Prostate gland (tissue), 2 donors: ENCODE measurements around the gene ALDH18A1.
"Not testable (repeated sequence)": the region's sequence is repeated elsewhere in the genome, so short reads cannot be mapped to it uniquely, and the experiment has no call there.

Experiments used
- POLR2A ChIP-seq: fragments of 450-650 bp; IDR thresholded peaks from one replicate; pipeline ENCODE4 v1.6.1; 2016; ENCODE audit warnings: antibody characterized with exemption, mild to moderate bottlenecking
- POLR2AphosphoS5 ChIP-seq: sonication (generic); formaldehyde crosslinking; IDR thresholded peaks from one replicate; pipeline ENCODE4 v1.6.1; 2017; ENCODE audit warnings: antibody characterized with exemption
- TF ChIP-seq, protein P1 (sequence below), 4 experiments: fragments of 200-600 bp in 2 of 4; fragments of 450-650 bp in 2 of 4; sonication (generic) in 2 of 4; IDR thresholded peaks; 1 replicate in 3 of 4; 2 replicates in 1 of 4; pipeline ENCODE4 v1.5.1; 2016 to 2019; ENCODE audit warnings: antibody characterized with exemption in 4 of 4, mild to moderate bottlenecking in 2 of 4, moderate library complexity in 2 of 4

DNA sequence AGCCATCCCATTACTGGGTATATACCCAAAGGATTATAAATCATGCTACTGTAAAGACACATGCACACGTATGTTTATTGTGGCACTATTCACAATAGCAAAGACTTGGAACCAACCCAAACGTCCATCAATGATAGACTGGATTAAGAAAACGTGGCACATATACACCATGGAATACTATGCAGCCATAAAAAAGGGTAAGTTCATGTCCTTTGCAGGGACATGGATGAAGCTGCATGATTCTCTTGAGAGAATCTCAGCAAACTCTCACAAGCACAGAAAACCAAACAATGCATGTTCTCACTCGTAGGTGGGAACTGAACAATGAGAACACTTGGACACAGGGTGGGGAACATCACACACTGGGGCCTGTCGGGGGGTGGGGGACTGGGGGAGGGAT is 36.1 kb downstream of the ALDH18A1 start:
- TF ChIP-seq POLR2A, POLR2AphosphoS5: not testable (repeated sequence)
- TF ChIP-seq, protein P1, sequence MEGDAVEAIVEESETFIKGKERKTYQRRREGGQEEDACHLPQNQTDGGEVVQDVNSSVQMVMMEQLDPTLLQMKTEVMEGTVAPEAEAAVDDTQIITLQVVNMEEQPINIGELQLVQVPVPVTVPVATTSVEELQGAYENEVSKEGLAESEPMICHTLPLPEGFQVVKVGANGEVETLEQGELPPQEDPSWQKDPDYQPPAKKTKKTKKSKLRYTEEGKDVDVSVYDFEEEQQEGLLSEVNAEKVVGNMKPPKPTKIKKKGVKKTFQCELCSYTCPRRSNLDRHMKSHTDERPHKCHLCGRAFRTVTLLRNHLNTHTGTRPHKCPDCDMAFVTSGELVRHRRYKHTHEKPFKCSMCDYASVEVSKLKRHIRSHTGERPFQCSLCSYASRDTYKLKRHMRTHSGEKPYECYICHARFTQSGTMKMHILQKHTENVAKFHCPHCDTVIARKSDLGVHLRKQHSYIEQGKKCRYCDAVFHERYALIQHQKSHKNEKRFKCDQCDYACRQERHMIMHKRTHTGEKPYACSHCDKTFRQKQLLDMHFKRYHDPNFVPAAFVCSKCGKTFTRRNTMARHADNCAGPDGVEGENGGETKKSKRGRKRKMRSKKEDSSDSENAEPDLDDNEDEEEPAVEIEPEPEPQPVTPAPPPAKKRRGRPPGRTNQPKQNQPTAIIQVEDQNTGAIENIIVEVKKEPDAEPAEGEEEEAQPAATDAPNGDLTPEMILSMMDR (IDR thresholded peaks at IDR 0.05): not testable (repeated sequence)
